ENCODE data around the gene SLC41A2. TPM values are rescaled to one million over a fixed set of nuclear protein-coding genes. Genes with fewer than 3 reads are reported as not detected.

The SLC41A2 gene
- total and polyA plus RNA-seq, 3 donors from 2014 or later, result 21.9 to 49.5 (median 31.6) TPM

- 84 to 93% methylated on average over 2 of the region's 2 CpGs for WGBS, 2 donors
These were observed 28.7 kb downstream of the SLC41A2 start for GRCh38 chr12:104929368-104929767.

GRCh38 chr12:104928036-104928745 lies 29.9 kb downstream of the SLC41A2 start:
- Histone ChIP-seq H3K36me3 (ENCODE audit: low read depth, missing control alignments) (no peaks in the 10 kb centered on the region), H3K4me3 (no peak overlapping the region), H3K27ac (no peak overlapping the region), H3K9me3 (no peaks in the 10 kb centered on the region), H3K27me3 (no peaks in the 10 kb centered on the region), H3K4me1 (no peaks in the 10 kb centered on the region)
- DNase-seq, result no peak
- 87 to 96% methylated on average over 7 of the region's 7 CpGs for WGBS, 2 donors
- TF ChIP-seq CTCF (IDR thresholded peaks at IDR 0.05), result no peak
- TF ChIP-seq POLR2A (IDR thresholded peaks at IDR 0.05), result no peak
- intact Hi-C loops (cut with DNase I; ENCODE audit: low total_unique reads), result no loop called here

More at GRCh38 chr12:104929368-104929767, 28.7 kb downstream of the SLC41A2 start:
- Histone ChIP-seq H3K4me3 (no peak overlapping the region), H3K36me3 (ENCODE audit: low read depth, missing control alignments) (no peaks in the 10 kb centered on the region), H3K4me1 (no peaks in the 10 kb centered on the region), H3K9me3 (no peaks in the 10 kb centered on the region), H3K27me3 (no peaks in the 10 kb centered on the region), H3K27ac (no peak overlapping the region)
- intact Hi-C loops (cut with DNase I; ENCODE audit: low total_unique reads), result no loop called here
- no peak for DNase-seq
- TF ChIP-seq POLR2A (IDR thresholded peaks at IDR 0.05), result no peak
- TF ChIP-seq CTCF (IDR thresholded peaks at IDR 0.05), result no peak

GRCh38 chr12:104925501-104925900 lies 32.6 kb downstream of the SLC41A2 start:
- no peak overlapping the region for H3K27ac ChIP-seq
- intact Hi-C loops (cut with DNase I; ENCODE audit: low total_unique reads), result no loop called here
- no peaks in the 10 kb centered on the region for H3K36me3 ChIP-seq (ENCODE audit: low read depth, missing control alignments)
- WGBS, 2 donors, result 49 to 75% methylated on average over 7 of the region's 7 CpGs
- no peak overlapping the region for H3K4me3 ChIP-seq
- no peaks in the 10 kb centered on the region for H3K27me3 ChIP-seq
- TF ChIP-seq POLR2A (IDR thresholded peaks at IDR 0.05) (no peak), CTCF (IDR thresholded peaks at IDR 0.05) (no peak)
- H3K9me3 ChIP-seq, result no peaks in the 10 kb centered on the region
- no peak for DNase-seq
- no peaks in the 10 kb centered on the region for H3K4me1 ChIP-seq

GRCh38 chr12:104921340-104921739 lies 36.8 kb downstream of the SLC41A2 start:
- no peak overlapping the region for H3K27ac ChIP-seq
- H3K27me3 ChIP-seq, result no peaks in the 10 kb centered on the region
- H3K9me3 ChIP-seq, result no peaks in the 10 kb centered on the region
- intact Hi-C loops (cut with DNase I; ENCODE audit: low total_unique reads), result no loop called here
- no peak for DNase-seq
- H3K36me3 ChIP-seq (ENCODE audit: low read depth, missing control alignments), result no peaks in the 10 kb centered on the region
- no peak for TF ChIP-seq CTCF (IDR thresholded peaks at IDR 0.05)
- no peak for TF ChIP-seq POLR2A (IDR thresholded peaks at IDR 0.05)
- no peaks in the 10 kb centered on the region for H3K4me1 ChIP-seq
- H3K4me3 ChIP-seq, result no peak overlapping the region

DNA sequence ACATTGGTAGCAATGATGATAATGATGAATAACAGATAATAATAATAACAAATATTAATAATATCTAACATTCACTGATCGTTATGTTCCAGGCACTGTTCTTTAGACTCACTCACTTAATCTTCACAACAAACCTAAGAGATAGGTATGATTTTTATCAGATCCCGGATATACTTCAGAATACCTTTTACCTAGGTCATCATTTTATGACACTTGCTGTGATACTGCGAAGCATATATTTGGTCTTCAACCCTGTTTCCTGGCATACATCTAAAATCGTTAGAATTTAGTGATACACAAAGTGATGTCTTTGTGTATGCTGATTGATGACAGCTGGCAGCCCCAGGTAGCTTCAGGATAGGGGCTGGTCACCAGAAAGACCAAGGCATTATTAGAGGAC lies 46.1 kb downstream of the SLC41A2 start:
- no peak for TF ChIP-seq CTCF (IDR thresholded peaks at IDR 0.05)
- TF ChIP-seq POLR2A (IDR thresholded peaks at IDR 0.05), result no peak
- Histone ChIP-seq H3K36me3 (ENCODE audit: low read depth, missing control alignments) (no peaks in the 10 kb centered on the region), H3K27ac (no peak overlapping the region), H3K4me1 (no peaks in the 10 kb centered on the region), H3K9me3 (no peaks in the 10 kb centered on the region), H3K27me3 (no peaks in the 10 kb centered on the region), H3K4me3 (no peak overlapping the region)
- intact Hi-C loops (cut with DNase I; ENCODE audit: low total_unique reads), result no loop called here
- 89 to 98% methylated on average over 4 of the region's 4 CpGs for WGBS, 2 donors
- no peak for DNase-seq

Measured in testis (tissue), 3 donors.